ENCODE results near the gene C18orf54.
"Not testable (repeated sequence)": the region's sequence is repeated elsewhere in the genome, so short reads cannot be mapped to it uniquely, and the experiment has no call there.

Gene C18orf54

DNA sequence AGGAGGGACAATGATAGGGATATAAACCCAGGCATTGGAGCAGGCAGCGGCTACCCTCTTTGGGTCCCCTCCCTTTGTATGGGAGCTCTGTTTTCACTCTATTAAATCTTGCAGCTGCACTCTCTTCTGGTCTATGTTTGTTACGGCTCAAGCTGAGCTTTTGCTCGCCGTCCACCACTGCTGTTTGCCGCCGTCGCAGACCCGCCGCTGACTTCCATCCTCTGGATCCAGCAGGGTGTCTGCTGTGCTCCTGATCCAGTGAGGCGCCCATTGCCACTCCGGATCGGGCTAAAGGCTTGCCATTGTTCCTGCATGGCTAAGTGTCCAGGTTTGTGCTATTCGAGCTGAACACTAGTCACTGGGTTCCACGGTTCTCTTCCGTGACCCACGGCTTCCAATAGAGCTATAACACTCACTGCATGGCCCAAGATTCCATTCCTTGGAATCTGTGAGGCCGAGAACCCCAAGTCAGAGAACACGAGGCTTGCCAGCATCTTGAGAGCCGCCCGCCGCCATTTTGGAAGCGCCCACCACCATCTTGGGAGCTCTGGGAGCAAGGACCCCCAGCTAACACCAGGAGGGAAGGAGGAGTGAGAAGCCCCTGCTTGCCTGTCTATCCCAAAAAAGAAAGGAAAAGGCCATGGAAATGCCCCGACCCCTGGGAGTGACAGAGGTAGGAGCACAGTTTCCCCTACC is 29.2 kb downstream of the C18orf54 start:
- not testable (repeated sequence) for DNase-seq (ENCODE audit: low spot score)

GRCh38 chr18:54387631-54388030 is 29.9 kb downstream of the C18orf54 start:
- DNase-seq (ENCODE audit: low spot score), result no peak

DNA sequence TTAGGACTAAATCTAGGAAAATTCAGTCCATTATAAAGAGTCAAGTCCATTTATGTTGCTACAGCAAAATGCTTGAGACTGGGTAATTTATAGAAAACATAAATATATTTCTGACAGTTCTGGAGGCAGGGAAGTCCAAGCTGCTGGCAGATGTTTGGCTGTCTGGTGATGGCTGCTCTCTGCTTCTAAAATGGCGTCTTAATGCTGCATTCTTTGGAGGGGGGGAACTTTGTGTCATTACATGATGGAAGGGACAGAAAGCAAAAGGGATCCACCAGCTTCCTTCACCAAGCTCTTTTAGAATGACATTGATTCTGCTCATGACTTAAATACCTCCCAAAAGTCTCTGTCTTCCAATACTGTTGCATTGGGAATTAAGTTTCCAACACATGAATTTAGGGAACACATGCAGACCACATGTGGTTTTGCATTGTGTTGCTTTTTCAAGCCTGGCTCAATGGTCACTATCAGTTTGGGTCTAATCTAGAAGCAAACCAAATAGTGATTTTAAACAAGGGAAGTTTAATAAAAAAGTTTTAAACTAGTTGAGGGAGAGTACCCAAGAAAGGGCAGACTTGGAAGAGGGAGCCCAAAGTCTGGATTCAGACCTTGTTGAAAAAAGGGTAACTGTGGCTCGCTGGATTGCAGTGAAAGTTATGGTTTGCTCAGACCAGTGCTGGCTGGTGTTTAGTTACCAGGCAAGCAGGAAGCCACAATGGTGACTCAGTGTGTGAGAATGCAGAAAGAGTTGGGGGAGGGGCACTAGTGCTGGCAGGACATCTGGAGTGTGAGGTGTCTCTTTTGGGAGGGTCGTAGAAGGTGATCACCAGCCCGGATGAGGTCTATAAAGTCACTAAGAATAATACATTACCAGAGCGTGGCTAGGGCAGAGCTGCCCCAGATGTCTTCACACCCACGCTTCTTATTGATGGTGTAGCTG is 30.8 kb downstream of the C18orf54 start:
- DNase-seq (ENCODE audit: low spot score), result no peak

DNA sequence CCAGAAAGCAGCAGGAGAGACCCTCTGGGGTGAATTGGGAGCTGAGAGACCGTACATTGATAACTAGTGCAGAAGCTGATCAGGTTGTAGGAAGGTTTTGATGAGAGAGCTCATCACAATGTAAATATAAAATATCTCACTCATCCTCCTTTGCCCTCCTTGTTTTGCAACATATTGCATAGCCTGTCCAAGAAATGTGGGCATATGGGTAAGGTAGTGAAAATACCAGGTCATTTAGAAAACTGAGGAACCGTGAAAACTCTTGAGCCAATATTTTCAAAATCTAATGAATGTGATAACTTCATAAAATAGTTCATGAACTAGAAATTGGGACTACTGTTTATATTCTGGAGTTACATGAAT is 31.4 kb downstream of the C18orf54 start:
- DNase-seq (ENCODE audit: low spot score), result no peak

DNA sequence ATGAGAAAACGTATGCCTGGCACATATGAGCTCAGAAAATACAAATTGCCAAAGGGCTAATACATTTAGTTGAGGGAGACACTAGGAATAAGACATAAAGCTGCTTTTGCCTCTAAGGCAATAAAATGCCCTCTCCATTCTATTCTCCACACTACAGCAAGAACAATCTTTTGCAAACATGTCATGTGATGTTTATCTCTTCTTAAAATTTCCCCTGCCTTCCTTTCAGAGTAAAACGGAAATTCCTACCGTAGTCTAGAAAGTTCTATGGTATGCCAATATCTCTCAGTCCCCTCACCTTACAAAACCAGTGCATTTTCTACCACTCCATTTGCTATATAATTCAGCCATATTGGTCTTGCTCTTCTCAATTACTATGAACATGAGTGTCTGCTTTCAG is 33.1 kb downstream of the C18orf54 start:
- no peak for DNase-seq (ENCODE audit: low spot score)

DNA sequence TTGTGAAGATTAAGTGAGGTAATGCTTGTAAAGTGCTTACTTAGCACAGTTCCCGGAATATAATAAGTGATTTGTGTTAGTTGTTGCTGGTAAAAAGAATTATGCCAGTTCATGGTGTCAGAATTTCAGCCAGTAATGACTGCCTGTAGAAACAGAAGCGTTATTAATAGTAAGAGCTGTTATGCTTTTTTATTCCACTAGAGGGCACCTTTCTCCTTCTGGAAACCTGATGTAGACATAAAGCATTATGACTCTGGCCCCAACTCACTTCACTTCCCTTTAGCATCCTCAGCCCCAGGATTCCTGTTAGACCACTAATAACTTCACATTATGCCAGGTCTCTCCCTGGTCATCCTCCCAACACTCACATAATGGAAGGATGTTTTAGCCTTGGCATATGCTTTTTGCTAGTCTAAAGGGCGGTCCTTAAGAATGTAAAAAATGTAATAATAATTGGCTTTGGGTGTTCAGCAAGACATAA is 34.9 kb downstream of the C18orf54 start:
- peak; percentile 66 for DNase-seq (ENCODE audit: low spot score)

GRCh38 chr18:54393648-54394294 is 36.1 kb downstream of the C18orf54 start:
- DNase-seq (ENCODE audit: low spot score), result no peak

DNA sequence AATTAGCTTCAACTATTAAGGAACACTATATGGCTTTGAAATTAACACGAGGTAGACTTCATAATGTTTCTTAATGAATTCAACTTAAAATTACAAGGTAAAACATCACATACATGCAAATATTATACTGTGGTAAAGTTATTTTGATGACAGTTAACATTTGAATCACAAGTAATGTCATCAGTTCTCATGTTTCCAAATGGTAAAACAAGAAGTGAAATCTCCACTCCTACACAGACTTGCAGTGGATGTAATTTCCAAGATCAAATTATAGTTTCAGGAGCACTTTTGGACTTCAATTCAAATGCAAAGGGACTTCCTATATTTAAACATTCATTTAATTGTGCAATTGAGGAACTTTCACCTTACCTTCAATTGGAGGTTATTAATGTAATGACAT is 39.1 kb downstream of the C18orf54 start:
- no peak for DNase-seq (ENCODE audit: low spot score)

DNA sequence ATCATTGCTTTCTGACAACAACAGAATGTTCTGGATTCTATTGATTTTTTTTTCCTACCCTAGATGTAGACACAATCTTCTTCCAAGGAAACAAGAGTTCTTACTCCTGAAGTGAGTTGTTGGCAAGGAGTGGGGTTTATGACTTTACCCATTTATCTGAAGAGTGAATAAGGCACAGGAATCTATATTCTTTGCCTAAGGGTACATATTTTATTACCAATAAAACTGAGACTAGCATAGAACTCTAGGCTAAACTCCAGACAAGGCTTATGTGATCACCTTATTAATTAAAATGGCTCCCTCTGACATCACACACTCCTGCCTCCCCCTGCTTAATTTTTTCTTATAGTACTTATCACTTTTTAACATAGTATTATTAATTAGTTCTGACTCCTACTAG is 47.6 kb downstream of the C18orf54 start:
- no peak for DNase-seq (ENCODE audit: low spot score)

- no peak for DNase-seq (ENCODE audit: low spot score)
Measured at GRCh38 chr18:54411781-54412180, 54.1 kb downstream of the C18orf54 start.

- DNase-seq (ENCODE audit: low spot score), result no peak
Measured at GRCh38 chr18:54415086-54415485, 57.4 kb downstream of the C18orf54 start.

DNA sequence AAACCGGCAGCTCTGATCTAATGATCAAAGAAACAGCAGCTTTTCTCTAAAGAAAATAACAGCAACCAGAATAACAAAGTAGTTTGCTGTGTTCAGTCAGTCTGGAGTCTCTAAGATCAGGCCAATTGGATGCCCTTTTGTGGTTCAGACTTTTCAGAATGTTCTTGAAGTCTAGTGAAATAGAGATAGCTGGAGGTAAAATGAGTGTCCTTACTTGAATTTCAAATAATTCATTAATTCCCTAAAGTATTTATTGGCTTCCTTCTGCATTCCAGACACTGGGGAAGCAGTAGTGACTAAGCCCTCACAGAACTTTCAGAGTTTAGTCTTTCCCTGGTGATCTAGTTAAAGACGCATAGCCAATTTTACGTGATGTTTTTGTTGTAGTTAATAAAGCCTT is 58.7 kb downstream of the C18orf54 start:
- DNase-seq (ENCODE audit: low spot score), result no peak

DNA sequence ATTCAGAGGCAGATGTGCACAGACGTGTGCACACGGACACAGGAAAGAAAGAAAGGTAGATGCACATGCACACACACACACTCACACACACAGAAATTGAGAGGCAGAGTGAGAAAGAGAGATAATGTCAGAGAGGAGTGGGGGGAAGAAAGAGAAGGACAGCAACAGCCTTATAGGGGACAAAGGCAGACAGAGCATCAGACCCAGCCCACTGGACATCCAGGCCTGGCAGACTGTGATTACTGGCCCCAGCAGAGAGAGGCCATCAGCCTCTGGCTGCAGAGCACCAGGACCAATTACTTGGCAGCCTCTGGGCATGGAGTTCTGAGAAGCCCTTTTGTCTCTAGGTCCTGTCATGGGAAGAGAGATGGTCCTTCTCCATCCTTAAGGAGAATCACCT is 66.1 kb downstream of the C18orf54 start:
- DNase-seq (ENCODE audit: low spot score), result no peak

- no peak for DNase-seq (ENCODE audit: low spot score)
Measured at GRCh38 chr18:54426085-54426665, 68.5 kb downstream of the C18orf54 start.

Small RNA genes within 50 kb of the gene (small RNA-seq; reads per million reads assigned to genes)
- 0.05 to 1.5 reads per million in 2 experiments for gene SNRPGP2

Measured in SK-N-DZ (cell line).